ENCODE data around the gene PSMD2. TPM values are rescaled to one million over a fixed set of nuclear protein-coding genes. Genes with fewer than 3 reads are reported as not detected.
A peak's percentile ranks its signal among the peaks of the same experiment; 100 is the strongest.
"Not testable (repeated sequence)": the region's sequence is repeated elsewhere in the genome, so short reads cannot be mapped to it uniquely, and the experiment has no call there.

The PSMD2 gene
- total RNA-seq, 1 donor from 2014 or later = 269 TPM

- peaks cover 65% of the 10 kb centered on the region for H3K27me3 Mint-ChIP-seq
Observed at GRCh38 chr3:184261270-184261853, 37.7 kb upstream of the PSMD2 start, which contains the start of gene CAMK2N2. TSS of gene CAMK2N2 (minus strand) at chr3:184261553. CDS start at chr3:184261285, 268 bp downstream.

GRCh38 chr3:184261854-184262763 is 36.9 kb upstream of the PSMD2 start:
- peaks cover 8% of the 10 kb centered on the region for H3K36me3 Mint-ChIP-seq (ENCODE audit: insufficient read depth)
- H3K4me3 Mint-ChIP-seq (ENCODE audit: low read depth) = peak overlapping the region; percentile 61
- no peak for TF ChIP-seq CTCF (IDR thresholded peaks at IDR 0.05; ENCODE audit: unreplicated experiment)
- peaks cover 66% of the 10 kb centered on the region for H3K27me3 Mint-ChIP-seq
- H3K27ac Mint-ChIP-seq = no peak overlapping the region
- no peak for DNase-seq (ENCODE audit: low spot score, unreplicated experiment)
- peaks cover under 1% of the 10 kb centered on the region for H3K9me3 Mint-ChIP-seq (ENCODE audit: low read depth)
- peaks cover 13% of the 10 kb centered on the region for H3K4me1 Mint-ChIP-seq (ENCODE audit: low read depth)

More at GRCh38 chr3:184261270-184261853, 37.7 kb upstream of the PSMD2 start, which contains the start of gene CAMK2N2:
- Mint-ChIP-seq H3K4me1 (ENCODE audit: low read depth) (peaks cover 13% of the 10 kb centered on the region), H3K4me3 (ENCODE audit: low read depth) (peak within 1 kb of the TSS; percentile 74), H3K9me3 (ENCODE audit: low read depth) (no peaks in the 10 kb centered on the region), H3K27ac (peak within 1 kb of the TSS; percentile 87), H3K36me3 (ENCODE audit: insufficient read depth) (peaks cover 8% of the 10 kb centered on the region)
- peak; percentile 56 for DNase-seq (ENCODE audit: low spot score, unreplicated experiment)
- TF ChIP-seq CTCF (IDR thresholded peaks at IDR 0.05; ENCODE audit: unreplicated experiment) = no peak

- peaks cover 5% of the 10 kb centered on the region for H3K9me3 Mint-ChIP-seq (ENCODE audit: low read depth)
- peak overlapping the region; percentile 33 for H3K4me3 Mint-ChIP-seq (ENCODE audit: low read depth)
- H3K27me3 Mint-ChIP-seq = peaks cover 69% of the 10 kb centered on the region
- H3K36me3 Mint-ChIP-seq (ENCODE audit: insufficient read depth) = peaks cover 8% of the 10 kb centered on the region
- DNase-seq (ENCODE audit: low spot score, unreplicated experiment) = no peak
- TF ChIP-seq CTCF (IDR thresholded peaks at IDR 0.05; ENCODE audit: unreplicated experiment) = no peak
- peaks cover 13% of the 10 kb centered on the region for H3K4me1 Mint-ChIP-seq (ENCODE audit: low read depth)
- no peak overlapping the region for H3K27ac Mint-ChIP-seq
Observed at GRCh38 chr3:184262764-184263179, 36.3 kb upstream of the PSMD2 start.

GRCh38 chr3:184267249-184267648 is 31.8 kb upstream of the PSMD2 start:
- peaks cover 49% of the 10 kb centered on the region for H3K27me3 Mint-ChIP-seq
- H3K9me3 Mint-ChIP-seq (ENCODE audit: low read depth); DNase-seq (ENCODE audit: low spot score, unreplicated experiment); H3K36me3 Mint-ChIP-seq (ENCODE audit: insufficient read depth); H3K4me3 Mint-ChIP-seq (ENCODE audit: low read depth); H3K27ac Mint-ChIP-seq; H3K4me1 Mint-ChIP-seq (ENCODE audit: low read depth): not testable (repeated sequence)

GRCh38 chr3:184272269-184272668 is 26.8 kb upstream of the PSMD2 start:
- Mint-ChIP-seq H3K27me3 (peaks cover 45% of the 10 kb centered on the region), H3K36me3 (ENCODE audit: insufficient read depth) (no peaks in the 10 kb centered on the region), H3K9me3 (ENCODE audit: low read depth) (peaks cover 2% of the 10 kb centered on the region), H3K4me3 (ENCODE audit: low read depth) (no peak overlapping the region), H3K27ac (no peak overlapping the region), H3K4me1 (ENCODE audit: low read depth) (peaks cover 2% of the 10 kb centered on the region)
- no peak for TF ChIP-seq CTCF (IDR thresholded peaks at IDR 0.05; ENCODE audit: unreplicated experiment)
- no peak for DNase-seq (ENCODE audit: low spot score, unreplicated experiment)
